Uterus (tissue), 4 donors: ENCODE results near the gene SIN3B. TPM values are rescaled to one million over a fixed set of nuclear protein-coding genes. Genes with fewer than 3 reads are reported as not detected.

Experiments
- DNase-seq, 2 donors: peaks; one replicate each; pipeline ENCODE4 v3.0.0-alpha.2; 2019 to 2020
- H3K27ac ChIP-seq, 2 donors: fragments of 200-600 bp; sonication (generic); 1 replicate in 1 of 2; 2 replicates in 1 of 2; pipeline ENCODE4 v1.5.1; 2016 to 2018
- H3K27me3 ChIP-seq, 2 donors: fragments of 200-600 bp; sonication (generic); one replicate each; pipeline ENCODE4 v1.5.1; 2018 to 2019; ENCODE audit warnings: control low read depth in 1 of 2
- H3K36me3 ChIP-seq, 2 donors: fragments of 200-600 bp; sonication (generic); one replicate each; pipeline ENCODE4 v1.5.1; 2019; ENCODE audit warnings: control low read depth in 1 of 2
- H3K4me1 ChIP-seq, 2 donors: fragments of 200-600 bp; sonication (generic); one replicate each; pipeline ENCODE4 v1.5.1; 2018 to 2019; ENCODE audit warnings: control low read depth in 1 of 2
- H3K4me3 ChIP-seq, 2 donors: fragments of 200-600 bp; sonication (generic); 1 replicate in 1 of 2; 2 replicates in 1 of 2; pipeline ENCODE4 v1.5.1; 2018 to 2019; ENCODE audit warnings: mild to moderate bottlenecking in 1 of 2
- H3K9me3 ChIP-seq, 2 donors: fragments of 200-600 bp; sonication (generic); one replicate each; pipeline ENCODE4 v1.5.1; 2019; ENCODE audit warnings: control low read depth in 1 of 2
- POLR2A ChIP-seq, 2 donors: fragments of 450-650 bp; IDR thresholded peaks; one replicate each; pipeline ENCODE4 v1.6.1; 2016; ENCODE audit warnings: antibody characterized with exemption in 2 of 2, mild to moderate bottlenecking in 1 of 2, moderate library complexity in 1 of 2
- intact Hi-C: fragments of 100-400 bp; cut with DNase I; formaldehyde crosslinking; loops from one replicate; pipeline ENCODE4 v1.15.1; 2023; ENCODE audit warnings: low total_unique reads
- total RNA-seq, 4 donors: library from RNA; depleted of rRNA in 3 of 4; stranded (reverse); fragments of >200 nt in 3 of 4; gene quantifications; one replicate each; pipeline versions ENCODE4 v1.1.0 to v1.2.4, GENCODE V29; 2014 to 2023
- TF ChIP-seq, protein P1 (sequence below), 4 experiments: fragments of 200-600 bp in 2 of 4; fragments of 450-650 bp in 2 of 4; sonication (generic) in 2 of 4; IDR thresholded peaks; one replicate each; pipeline ENCODE4 v1.5.1; 2016 to 2019; ENCODE audit warnings: antibody characterized with exemption in 4 of 4, mild to moderate bottlenecking in 2 of 4, moderate library complexity in 1 of 4
- donor health status: DM: yes; HTN: yes; CAD: no.

SIN3B gene
- total RNA-seq, 4 donors from 2014 or later: 21.2 to 149 (median 92.3) TPM

GRCh38 chr19:16824658-16825311, 4.4 kb upstream of the SIN3B start:
- TF ChIP-seq, protein P1, sequence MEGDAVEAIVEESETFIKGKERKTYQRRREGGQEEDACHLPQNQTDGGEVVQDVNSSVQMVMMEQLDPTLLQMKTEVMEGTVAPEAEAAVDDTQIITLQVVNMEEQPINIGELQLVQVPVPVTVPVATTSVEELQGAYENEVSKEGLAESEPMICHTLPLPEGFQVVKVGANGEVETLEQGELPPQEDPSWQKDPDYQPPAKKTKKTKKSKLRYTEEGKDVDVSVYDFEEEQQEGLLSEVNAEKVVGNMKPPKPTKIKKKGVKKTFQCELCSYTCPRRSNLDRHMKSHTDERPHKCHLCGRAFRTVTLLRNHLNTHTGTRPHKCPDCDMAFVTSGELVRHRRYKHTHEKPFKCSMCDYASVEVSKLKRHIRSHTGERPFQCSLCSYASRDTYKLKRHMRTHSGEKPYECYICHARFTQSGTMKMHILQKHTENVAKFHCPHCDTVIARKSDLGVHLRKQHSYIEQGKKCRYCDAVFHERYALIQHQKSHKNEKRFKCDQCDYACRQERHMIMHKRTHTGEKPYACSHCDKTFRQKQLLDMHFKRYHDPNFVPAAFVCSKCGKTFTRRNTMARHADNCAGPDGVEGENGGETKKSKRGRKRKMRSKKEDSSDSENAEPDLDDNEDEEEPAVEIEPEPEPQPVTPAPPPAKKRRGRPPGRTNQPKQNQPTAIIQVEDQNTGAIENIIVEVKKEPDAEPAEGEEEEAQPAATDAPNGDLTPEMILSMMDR (IDR thresholded peaks at IDR 0.05): no peak
- TF ChIP-seq POLR2A (IDR thresholded peaks at IDR 0.05): no peak
- Histone ChIP-seq H3K4me1 (peaks cover 0 to 8% of the 10 kb centered on the region in 2 donors), H3K36me3 (no peaks in the 10 kb centered on the region), H3K27ac (peak overlapping the region; percentile 88 to 91), H3K27me3 (no peaks in the 10 kb centered on the region), H3K9me3 (no peaks in the 10 kb centered on the region), H3K4me3 (peak overlapping the region; percentile 26 to 34)
- DNase-seq: peak; percentile 40 to 56
- intact Hi-C loops: loop anchor here (5.0 kb wide), 1 partner anchor 68 kb away; no protein-coding TSS in a partner anchor

GRCh38 chr19:16825312-16826052, 3.7 kb upstream of the SIN3B start:
- Histone ChIP-seq H3K9me3 (no peaks in the 10 kb centered on the region), H3K27ac (peak overlapping the region; percentile 88 to 91), H3K4me3 (peak overlapping the region; percentile 26 to 34), H3K4me1 (peaks cover 2 to 8% of the 10 kb centered on the region in 2 donors), H3K36me3 (no peaks in the 10 kb centered on the region), H3K27me3 (no peaks in the 10 kb centered on the region)
- intact Hi-C loops: loop anchor here (5.0 kb wide), 1 partner anchor 67 kb away; no protein-coding TSS in a partner anchor
- TF ChIP-seq, protein P1 (IDR thresholded peaks at IDR 0.05): no peak
- TF ChIP-seq POLR2A (IDR thresholded peaks at IDR 0.05): peak in 1 of 2 donors; percentile 14
- peak; percentile 84 to 86 for DNase-seq

- peaks cover 4 to 5% of the 10 kb centered on the region in 2 donors for H3K4me1 ChIP-seq
- DNase-seq: no peak
- intact Hi-C loops: loop anchor here (5.0 kb wide), 1 partner anchor 62 kb away; no protein-coding TSS in a partner anchor
- no peaks in the 10 kb centered on the region for H3K27me3 ChIP-seq
- H3K27ac ChIP-seq: peak overlapping the region; percentile 92 to 94
- no peak for TF ChIP-seq POLR2A (IDR thresholded peaks at IDR 0.05)
- TF ChIP-seq, protein P1 (IDR thresholded peaks at IDR 0.05): no peak
- H3K4me3 ChIP-seq: peak overlapping the region; percentile 92
- H3K36me3 ChIP-seq: no peaks in the 10 kb centered on the region
- no peaks in the 10 kb centered on the region for H3K9me3 ChIP-seq
Observed at GRCh38 chr19:16829822-16830289, 658 bp downstream of the SIN3B start.

- Histone ChIP-seq H3K9me3 (no peaks in the 10 kb centered on the region), H3K27me3 (no peaks in the 10 kb centered on the region), H3K4me3 (peak overlapping the region in 1 of 2 donors; percentile 92), H3K27ac (peak overlapping the region; percentile 92 to 94), H3K4me1 (peaks cover 4 to 6% of the 10 kb centered on the region in 2 donors), H3K36me3 (no peaks in the 10 kb centered on the region)
- intact Hi-C loops: no loop called here
- DNase-seq: no peak
- TF ChIP-seq POLR2A (IDR thresholded peaks at IDR 0.05): no peak
- TF ChIP-seq, protein P1 (IDR thresholded peaks at IDR 0.05): no peak
Observed at GRCh38 chr19:16830679-16831078, 1.5 kb downstream of the SIN3B start.

DNA sequence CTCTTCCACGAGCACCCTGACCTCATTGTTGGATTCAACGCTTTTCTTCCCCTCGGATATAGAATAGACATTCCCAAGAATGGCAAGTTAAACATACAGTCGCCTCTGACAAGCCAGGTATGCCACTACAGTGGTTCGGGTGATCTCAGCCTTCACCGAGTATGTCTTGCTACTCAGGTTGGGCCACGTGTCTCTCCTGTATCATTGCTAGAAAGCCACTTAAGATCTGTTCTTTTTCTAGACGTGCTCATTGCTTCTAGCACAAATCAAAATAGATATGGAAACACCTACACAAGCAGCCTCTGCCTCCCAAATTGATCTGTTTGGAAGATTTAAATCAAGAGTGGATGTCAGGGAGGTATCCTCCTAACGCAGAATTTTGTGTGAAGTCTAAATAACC, 2.3 kb downstream of the SIN3B start:
- H3K4me3 ChIP-seq: no peak overlapping the region
- no peaks in the 10 kb centered on the region for H3K27me3 ChIP-seq
- peaks cover 5 to 7% of the 10 kb centered on the region in 2 donors for H3K4me1 ChIP-seq
- intact Hi-C loops: no loop called here
- H3K9me3 ChIP-seq: no peaks in the 10 kb centered on the region
- no peak overlapping the region for H3K27ac ChIP-seq
- TF ChIP-seq, protein P1 (IDR thresholded peaks at IDR 0.05): no peak
- TF ChIP-seq POLR2A (IDR thresholded peaks at IDR 0.05): no peak
- H3K36me3 ChIP-seq: no peaks in the 10 kb centered on the region
- no peak for DNase-seq
